Hepatocyte (in vitro differentiated cells): ENCODE data around the gene DTNBP1.

ENCODE experiments used
- EZH2 ChIP-seq: fragments of 200-600 bp; sonication (generic); IDR thresholded peaks from 2 replicates; pipeline ENCODE4 v1.6.1; 2016; ENCODE audit warnings: antibody characterized with exemption, mild to moderate bottlenecking, borderline replicate concordance
- EZH2phosphoT487 ChIP-seq: fragments of 200-600 bp; sonication (generic); IDR thresholded peaks from one replicate; pipeline ENCODE4 v1.6.1; 2018; ENCODE audit warnings: antibody characterized with exemption, mild to moderate bottlenecking, low read depth, moderate library complexity; ENCODE audit not compliant: unreplicated experiment, severe bottlenecking
- TF ChIP-seq, protein P1 (sequence below): fragments of 200-600 bp; sonication (generic); IDR thresholded peaks from 2 replicates; pipeline ENCODE4 v1.5.1; 2016; ENCODE audit warnings: antibody characterized with exemption, mild to moderate bottlenecking; ENCODE audit not compliant: poor library complexity

- TF ChIP-seq, protein P1, sequence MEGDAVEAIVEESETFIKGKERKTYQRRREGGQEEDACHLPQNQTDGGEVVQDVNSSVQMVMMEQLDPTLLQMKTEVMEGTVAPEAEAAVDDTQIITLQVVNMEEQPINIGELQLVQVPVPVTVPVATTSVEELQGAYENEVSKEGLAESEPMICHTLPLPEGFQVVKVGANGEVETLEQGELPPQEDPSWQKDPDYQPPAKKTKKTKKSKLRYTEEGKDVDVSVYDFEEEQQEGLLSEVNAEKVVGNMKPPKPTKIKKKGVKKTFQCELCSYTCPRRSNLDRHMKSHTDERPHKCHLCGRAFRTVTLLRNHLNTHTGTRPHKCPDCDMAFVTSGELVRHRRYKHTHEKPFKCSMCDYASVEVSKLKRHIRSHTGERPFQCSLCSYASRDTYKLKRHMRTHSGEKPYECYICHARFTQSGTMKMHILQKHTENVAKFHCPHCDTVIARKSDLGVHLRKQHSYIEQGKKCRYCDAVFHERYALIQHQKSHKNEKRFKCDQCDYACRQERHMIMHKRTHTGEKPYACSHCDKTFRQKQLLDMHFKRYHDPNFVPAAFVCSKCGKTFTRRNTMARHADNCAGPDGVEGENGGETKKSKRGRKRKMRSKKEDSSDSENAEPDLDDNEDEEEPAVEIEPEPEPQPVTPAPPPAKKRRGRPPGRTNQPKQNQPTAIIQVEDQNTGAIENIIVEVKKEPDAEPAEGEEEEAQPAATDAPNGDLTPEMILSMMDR: no peak
- no peak for TF ChIP-seq EZH2
- TF ChIP-seq EZH2phosphoT487: no peak
Measured at GRCh38 chr6:15547400-15547799, 115.4 kb downstream of the DTNBP1 start.
